CD4-positive, alpha-beta T cell treated with Interleukin-10 for 1 hour (primary cell): ENCODE results near the gene PCSK1N.

ENCODE experiments used
- DNase-seq: peaks from one replicate; pipeline ENCODE4 v3.0.0-alpha.2; 2020

PCSK1N gene

DNA sequence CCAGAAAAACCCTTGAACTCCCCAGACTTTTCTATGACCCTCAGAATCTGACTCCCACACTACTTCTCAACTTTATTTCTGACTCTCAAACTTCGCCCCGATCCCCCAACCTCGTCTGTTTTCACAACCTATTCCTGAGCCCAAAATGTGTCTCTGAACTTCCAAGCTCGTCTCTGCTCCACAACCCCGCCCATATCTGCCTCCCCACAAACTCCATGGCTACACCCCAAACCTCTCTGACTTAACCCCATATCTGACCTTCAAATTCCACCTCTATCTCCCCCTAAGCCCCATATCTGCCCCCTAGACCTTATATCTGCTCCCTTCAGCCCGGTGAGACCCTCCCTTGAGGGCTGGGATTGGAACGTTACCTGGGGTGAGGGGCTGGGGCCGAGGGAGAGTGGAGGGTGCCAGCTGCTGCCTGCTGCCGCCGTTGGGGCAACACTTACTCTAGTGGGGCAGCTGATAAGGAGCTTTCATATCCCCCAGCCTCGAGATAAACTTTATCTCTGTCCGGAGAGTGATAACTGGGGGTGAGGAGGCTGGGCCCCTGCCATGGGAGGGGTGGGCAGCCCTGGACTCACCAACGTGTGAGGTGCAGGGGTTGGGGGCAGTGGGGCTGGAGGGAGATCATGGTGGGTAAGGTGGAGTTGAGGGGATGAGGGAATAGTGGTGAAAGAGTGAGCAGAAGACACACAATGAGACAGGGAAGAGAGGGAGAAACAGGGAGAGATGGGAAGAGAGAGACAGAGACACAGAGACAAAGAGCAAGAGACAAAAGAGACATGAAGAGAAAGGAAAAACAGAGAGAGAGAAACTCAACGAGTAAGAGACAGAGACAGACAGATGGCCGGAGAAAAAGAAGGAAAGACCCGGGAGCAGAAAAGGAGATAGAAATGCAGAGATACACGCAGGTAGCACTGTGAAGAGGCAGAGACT, 47.6 kb downstream of the PCSK1N start:
- DNase-seq = no peak

DNA sequence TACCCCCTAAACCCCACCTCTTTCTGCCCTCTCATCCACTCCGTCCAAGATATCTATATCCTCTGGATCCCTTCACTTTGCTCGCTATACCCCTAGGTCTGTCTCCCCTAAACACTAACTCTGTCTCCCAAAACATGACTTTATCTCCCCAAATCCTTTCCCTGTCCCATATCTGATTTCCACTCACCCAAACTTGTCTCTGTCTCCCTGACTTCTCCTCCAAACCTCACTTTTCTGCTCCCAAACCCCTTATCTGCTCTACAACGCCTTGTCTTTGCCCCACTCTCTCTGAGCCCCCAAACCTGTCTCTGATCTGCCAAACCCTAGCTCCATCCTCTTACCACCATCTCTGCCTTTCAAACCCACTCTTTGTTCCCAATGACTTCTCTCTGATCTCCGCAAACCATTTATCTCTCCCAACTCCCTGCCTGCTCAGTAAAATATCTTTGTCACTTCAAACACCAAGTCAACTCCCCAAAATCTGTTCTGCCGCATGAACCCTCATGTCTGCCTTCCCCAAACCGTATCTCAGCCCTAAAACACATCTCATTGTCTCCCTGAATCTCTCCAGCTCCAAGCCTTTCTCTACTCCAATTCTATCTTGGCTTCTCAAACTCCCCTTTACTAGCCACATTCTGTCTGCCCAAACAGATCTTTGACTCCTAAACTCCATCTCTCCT, 48.4 kb downstream of the PCSK1N start:
- no peak for DNase-seq

DNA sequence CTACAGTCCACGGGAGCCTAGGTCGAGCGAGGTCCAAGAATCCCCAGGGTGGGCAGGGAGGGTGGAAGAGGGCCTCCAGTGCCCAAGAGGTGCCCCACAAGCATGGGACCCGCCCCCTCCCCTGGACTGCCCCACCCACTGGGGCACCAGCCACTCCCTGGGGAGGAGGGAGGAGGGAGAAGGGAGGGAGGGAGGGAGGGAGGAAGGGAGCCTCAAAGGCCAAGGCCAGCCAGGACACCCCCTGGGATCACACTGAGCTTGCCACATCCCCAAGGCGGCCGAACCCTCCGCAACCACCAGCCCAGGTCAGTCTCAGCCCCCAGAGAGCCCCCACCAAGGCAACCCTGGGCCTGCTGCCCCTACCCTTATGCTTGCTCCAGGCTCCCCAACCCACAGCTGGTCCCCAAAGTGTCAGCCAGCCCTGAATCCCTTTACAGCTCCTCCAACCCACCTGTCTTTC, 49.0 kb downstream of the PCSK1N start, which contains the start of gene GATA1:
Gene GATA1, plus strand, starts transcription at position 250 of the 460 bp plus-strand sequence. CDS start 4,520 bp downstream, outside the sequence.
- no peak for DNase-seq

DNA sequence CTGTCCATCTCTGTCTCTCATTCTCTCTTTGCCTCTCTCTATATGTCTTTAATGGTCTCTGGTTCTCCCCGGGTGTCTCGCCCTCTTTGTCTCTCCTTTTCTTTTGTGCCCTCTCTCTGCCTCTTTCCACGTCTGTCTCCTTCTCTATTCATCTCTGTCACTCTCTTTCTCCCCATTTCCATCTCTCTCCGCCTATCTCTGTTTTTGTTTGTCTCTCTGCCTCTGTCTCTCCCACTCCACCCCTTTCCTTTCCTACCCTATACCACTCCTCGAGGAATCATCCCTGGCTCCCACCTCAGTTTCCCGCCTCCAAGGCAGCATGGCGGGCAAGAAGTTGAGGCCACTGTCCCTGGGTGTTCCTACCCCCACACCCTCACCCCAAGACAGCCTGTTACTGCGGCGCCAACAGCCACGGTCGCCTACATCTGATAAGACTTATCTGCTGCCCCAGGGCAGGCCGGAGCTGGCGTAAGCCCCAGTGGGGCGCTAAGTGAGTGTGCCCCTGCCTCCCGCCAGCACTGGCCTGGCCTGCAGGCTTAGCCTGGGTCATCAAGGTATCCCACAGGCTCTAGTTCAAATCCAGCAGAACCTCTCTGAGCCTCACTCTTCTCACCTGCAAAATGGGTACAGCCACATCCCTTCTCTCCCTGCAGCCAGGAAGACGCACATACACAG, 49.7 kb downstream of the PCSK1N start:
- DNase-seq = no peak

DNA sequence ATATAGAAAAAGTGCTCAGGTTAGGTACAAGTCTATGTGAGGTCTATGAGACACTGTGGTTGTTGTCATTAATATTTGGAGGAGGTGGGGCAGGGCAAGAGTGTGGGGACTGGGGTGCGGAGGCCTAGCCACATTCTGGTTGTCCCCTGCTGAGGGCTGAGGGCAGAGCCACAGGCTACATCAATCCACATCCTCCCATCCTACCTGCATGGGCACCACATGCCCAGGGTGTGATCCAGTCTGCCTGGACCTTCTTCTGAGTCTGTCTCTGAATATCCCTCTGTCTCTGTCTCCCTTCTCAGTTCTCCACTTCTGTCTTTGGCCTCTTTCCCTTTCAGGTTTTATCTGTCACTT, 50.2 kb downstream of the PCSK1N start:
- no peak for DNase-seq

DNA sequence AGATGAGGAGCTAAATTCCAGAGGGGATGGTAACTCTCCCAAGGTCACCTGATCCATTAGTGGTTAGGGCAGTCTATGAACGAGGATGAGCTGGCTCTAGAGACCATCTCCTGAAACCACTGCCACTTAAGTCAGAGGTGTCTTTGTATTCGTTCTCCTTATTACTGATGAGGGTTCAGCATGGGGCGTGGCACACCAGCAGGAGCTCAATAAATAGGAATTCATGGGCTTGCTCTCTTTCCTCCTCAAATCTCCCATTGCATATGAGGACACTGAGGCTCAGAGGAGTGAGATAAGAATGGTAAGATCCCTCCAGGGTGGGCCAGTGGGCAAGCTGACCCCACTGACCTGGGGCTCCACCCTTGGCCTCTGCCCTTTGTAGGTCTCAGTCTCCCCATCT, 50.7 kb downstream of the PCSK1N start:
- no peak for DNase-seq

DNA sequence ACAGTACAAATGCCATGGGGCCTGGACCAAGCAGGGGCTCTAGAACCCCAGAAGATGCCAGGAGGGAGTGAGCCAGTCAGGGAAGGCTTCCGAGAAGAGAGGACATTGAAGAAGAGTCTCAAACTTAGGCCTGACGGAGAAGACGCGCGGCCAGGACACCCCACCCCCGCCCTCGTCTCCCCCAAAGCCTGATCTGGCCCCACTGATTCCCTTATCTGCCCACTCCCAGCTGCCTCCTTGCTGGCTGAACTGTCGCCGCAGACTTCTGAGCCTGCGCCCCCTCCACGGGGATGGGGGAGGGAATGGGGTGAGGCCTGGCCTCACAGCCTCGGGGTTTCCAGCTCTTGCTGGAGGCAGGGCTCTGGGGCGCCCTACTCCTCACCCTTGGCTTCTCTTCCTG, 52.6 kb downstream of the PCSK1N start:
- DNase-seq = no peak

DNA sequence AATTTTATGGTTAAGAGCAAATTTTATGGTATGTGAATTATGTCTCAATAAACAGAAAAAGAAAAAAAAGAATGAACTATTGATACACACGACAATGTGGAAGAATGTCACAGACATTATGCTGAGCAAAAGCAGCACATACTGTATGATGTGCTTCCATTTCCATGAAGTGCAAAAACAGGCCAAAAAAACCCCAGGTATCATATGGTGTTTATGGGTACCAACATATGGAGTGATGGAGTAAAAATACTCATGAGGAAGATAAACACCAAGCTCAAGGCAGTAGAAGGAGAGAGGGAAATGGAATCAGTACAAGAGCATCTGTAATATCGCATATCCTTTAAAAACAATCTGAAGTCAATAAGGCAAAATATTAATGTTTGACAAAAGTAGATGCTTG, 53.2 kb downstream of the PCSK1N start:
- DNase-seq = no peak

DNA sequence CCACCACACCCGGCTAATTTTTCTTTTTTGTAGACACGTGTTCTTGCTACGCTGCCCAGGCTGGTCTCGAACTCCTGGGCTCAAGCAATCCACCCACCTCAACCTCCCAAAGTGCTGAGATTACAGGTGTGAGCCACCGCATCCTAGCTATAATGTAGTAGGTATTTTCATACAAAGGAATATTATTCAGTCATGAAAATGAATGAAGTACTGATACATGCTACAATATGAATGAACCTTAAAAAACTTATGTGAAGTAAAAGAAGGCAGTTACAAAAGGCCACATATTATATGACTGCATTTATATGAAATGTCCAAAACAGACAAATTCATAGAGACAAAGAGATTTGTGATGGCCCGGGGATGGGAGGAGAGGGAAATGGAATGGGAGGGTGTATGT, 53.7 kb downstream of the PCSK1N start:
- no peak for DNase-seq
